K562 (cell line): ENCODE measurements around the gene ROBO1.

Source experiments
- BHLHE40 ChIP-seq: IDR thresholded peaks from 2 replicates; pipeline ENCODE4 v1.6.1; 2011; ENCODE audit warnings: low read length, improper control_type of control experiment
- CREBBP ChIP-seq: IDR thresholded peaks from one replicate; pipeline ENCODE4 v1.6.1; 2012; ENCODE audit warnings: low read depth, mild to moderate bottlenecking, control low read depth, inconsistent platforms, low read length
- JUND ChIP-seq, 2 experiments: IDR thresholded peaks; 2 replicates in 1 of 2; 3 replicates in 1 of 2; pipeline ENCODE4 v1.6.1; 2011; ENCODE audit warnings: borderline replicate concordance in 2 of 2, low read depth in 2 of 2, low read length in 2 of 2, improper control_type of control experiment in 1 of 2, missing biosample characterization in 1 of 2, missing genetic modification characterization in 1 of 2, missing genetic modification reagents in 1 of 2
- POLR2AphosphoS5 ChIP-seq: IDR thresholded peaks from 2 replicates; pipeline ENCODE4 v1.6.1; 2011; ENCODE audit warnings: mild to moderate bottlenecking, low read depth, low read length, moderate library complexity; ENCODE audit not compliant: control insufficient read depth, insufficient read depth
- POU5F1 ChIP-seq: fragments of 150-350 bp; IDR thresholded peaks from 2 replicates; pipeline ENCODE4 v1.6.1; 2014; ENCODE audit warnings: borderline replicate concordance, low read length, low read depth, mild to moderate bottlenecking; ENCODE audit not compliant: partially characterized antibody
- SRSF1 ChIP-seq: fragments of 200-400 bp; formaldehyde crosslinking; IDR thresholded peaks from 2 replicates; pipeline ENCODE4 v1.6.1; 2017; ENCODE audit warnings: mild to moderate bottlenecking, low read depth, low read length, moderate library complexity
- XRCC3 ChIP-seq: fragments of 450-650 bp; IDR thresholded peaks from 2 replicates; pipeline ENCODE4 v1.6.1; 2017; ENCODE audit warnings: mild to moderate bottlenecking, moderate library complexity
- ZNF253 ChIP-seq: fragments of 250-450 bp; sonication (Bioruptor Pico); conservative IDR thresholded peaks from 2 replicates; pipeline ENCODE4 v1.6.1; 2021; ENCODE audit warnings: mild to moderate bottlenecking
- TF ChIP-seq, protein P1 (sequence below): fragments of 450-650 bp; formaldehyde crosslinking; IDR thresholded peaks from 2 replicates; pipeline ENCODE4 v1.4.0; 2020; ENCODE audit warnings: mild to moderate bottlenecking

DNA sequence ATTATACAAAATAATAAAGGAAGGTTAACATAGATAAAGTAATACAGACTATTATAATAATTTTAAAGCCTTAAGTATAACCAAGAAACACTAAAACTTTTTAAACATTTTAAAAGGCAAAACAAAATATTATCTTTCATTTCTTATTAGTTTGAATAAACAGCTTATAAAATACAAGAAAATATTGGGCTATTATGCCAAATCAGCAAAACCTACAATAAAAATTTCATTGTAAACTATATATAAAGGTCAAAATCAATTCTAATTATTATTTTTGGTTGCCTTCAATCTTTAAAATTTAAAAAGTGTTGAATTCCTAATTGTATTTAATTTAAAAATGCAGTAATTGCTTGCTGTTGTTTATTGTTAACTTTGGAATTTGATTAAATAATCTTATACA lies 430.0 kb downstream of the ROBO1 start:
- TF ChIP-seq POU5F1 (no peak), CREBBP (no peak), ZNF253 (CRISPR knock-in tag) (no peak), BHLHE40 (no peak), JUND (IDR thresholded peaks at IDR 0.05; ENCODE audit: borderline replicate concordance, low read depth, low read length) (no peak), JUND (tag; IDR thresholded peaks at IDR 0.05; ENCODE audit: borderline replicate concordance, low read depth, low read length) (no peak), SRSF1 (no peak), XRCC3 (no peak), POLR2AphosphoS5 (no peak)
- TF ChIP-seq, protein P1, sequence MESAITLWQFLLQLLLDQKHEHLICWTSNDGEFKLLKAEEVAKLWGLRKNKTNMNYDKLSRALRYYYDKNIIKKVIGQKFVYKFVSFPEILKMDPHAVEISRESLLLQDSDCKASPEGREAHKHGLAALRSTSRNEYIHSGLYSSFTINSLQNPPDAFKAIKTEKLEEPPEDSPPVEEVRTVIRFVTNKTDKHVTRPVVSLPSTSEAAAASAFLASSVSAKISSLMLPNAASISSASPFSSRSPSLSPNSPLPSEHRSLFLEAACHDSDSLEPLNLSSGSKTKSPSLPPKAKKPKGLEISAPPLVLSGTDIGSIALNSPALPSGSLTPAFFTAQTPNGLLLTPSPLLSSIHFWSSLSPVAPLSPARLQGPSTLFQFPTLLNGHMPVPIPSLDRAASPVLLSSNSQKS, result no peak
